Neural progenitor cell (in vitro differentiated cells): ENCODE results near the gene RMND5A. TPM values are rescaled to one million over a fixed set of nuclear protein-coding genes. Genes with fewer than 3 reads are reported as not detected.

Source experiments
- DNase-seq: peaks from one replicate; pipeline ENCODE4 v3.0.0-alpha.2; 2016; ENCODE audit warnings: low spot score
- H2AFZ ChIP-seq: fragments of 200-600 bp; sonication (generic); replicated peaks from 2 replicates; pipeline ENCODE4 v1.6.1; 2016; ENCODE audit warnings: antibody characterized with exemption
- H3F3A ChIP-seq: fragments of 200-600 bp; sonication (generic); 2 replicates; pipeline ENCODE4 v1.6.1; 2016; ENCODE audit warnings: antibody characterized with exemption, low read depth
- H3K27ac ChIP-seq: fragments of 200-600 bp; sonication (generic); 2 replicates; pipeline ENCODE4 v1.5.1; 2016; ENCODE audit warnings: mild to moderate bottlenecking
- H3K27me3 ChIP-seq: fragments of 200-600 bp; sonication (generic); 2 replicates; pipeline ENCODE4 v1.6.1; 2016; ENCODE audit warnings: mild to moderate bottlenecking, moderate library complexity
- H3K36me3 ChIP-seq: fragments of 200-600 bp; sonication (generic); 2 replicates; pipeline ENCODE4 v1.5.1; 2016
- H3K4me1 ChIP-seq: fragments of 200-600 bp; sonication (generic); 2 replicates; pipeline ENCODE4 v1.6.1; 2016; ENCODE audit warnings: mixed run types
- H3K4me2 ChIP-seq: fragments of 200-600 bp; sonication (generic); 2 replicates; pipeline ENCODE4 v1.6.1; 2016
- H3K4me3 ChIP-seq: fragments of 200-600 bp; sonication (generic); 2 replicates; pipeline ENCODE4 v1.5.1; 2016
- H3K79me2 ChIP-seq: fragments of 200-600 bp; sonication (generic); 2 replicates; pipeline ENCODE4 v1.6.1; 2016; ENCODE audit warnings: low read depth
- H3K9ac ChIP-seq: fragments of 200-600 bp; sonication (generic); 2 replicates; pipeline ENCODE4 v1.6.1; 2016
- H3K9me3 ChIP-seq: fragments of 200-600 bp; sonication (generic); 2 replicates; pipeline ENCODE4 v1.5.1; 2016; ENCODE audit warnings: low read depth
- H4K20me1 ChIP-seq: fragments of 200-600 bp; sonication (generic); 2 replicates; pipeline ENCODE4 v1.6.1; 2016; ENCODE audit warnings: low read depth
- H3K27ac Mint-ChIP-seq: 3 replicates; pipeline ENCODE4 v1.8.0; 2021; ENCODE audit warnings: mixed read lengths
- H3K27me3 Mint-ChIP-seq: 2 replicates; pipeline ENCODE4 v1.8.0; 2022; ENCODE audit warnings: low read depth, mild to moderate bottlenecking, inconsistent platforms, moderate library complexity, mixed read lengths; ENCODE audit not compliant: insufficient read depth
- H3K36me3 Mint-ChIP-seq: 3 replicates; pipeline ENCODE4 v1.8.0; 2021; ENCODE audit warnings: mixed read lengths
- H3K4me1 Mint-ChIP-seq: 3 replicates; pipeline ENCODE4 v1.8.0; 2021; ENCODE audit warnings: mixed read lengths
- H3K4me3 Mint-ChIP-seq: 3 replicates; pipeline ENCODE4 v1.8.0; 2021; ENCODE audit warnings: mild to moderate bottlenecking, moderate library complexity, mixed read lengths
- H3K9me3 Mint-ChIP-seq: 3 replicates; pipeline ENCODE4 v1.8.0; 2020; ENCODE audit warnings: mixed read lengths
- EZH2 ChIP-seq: fragments of 200-600 bp; sonication (generic); IDR thresholded peaks from 2 replicates; pipeline ENCODE4 v1.6.1; 2017; ENCODE audit warnings: antibody characterized with exemption, mild to moderate bottlenecking, moderate library complexity
- EZH2phosphoT487 ChIP-seq: fragments of 200-600 bp; sonication (generic); IDR thresholded peaks from 2 replicates; pipeline ENCODE4 v1.6.1; 2017; ENCODE audit warnings: antibody characterized with exemption
- total RNA-seq: library from RNA; depleted of rRNA; stranded (reverse); fragments of >200 nt; gene quantifications from 2 replicates; pipeline ENCODE4 v1.2.3, GENCODE V29; 2015; ENCODE audit warnings: low replicate concordance
- TF ChIP-seq, protein P1 (sequence below): fragments of 200-600 bp; sonication (generic); IDR thresholded peaks from 2 replicates; pipeline ENCODE4 v1.5.1; 2017; ENCODE audit warnings: antibody characterized with exemption, mild to moderate bottlenecking

Gene RMND5A
- total RNA-seq, 1 donor from 2014 or later = 107 TPM

GRCh38 chr2:86787736-86788135 lies 67.6 kb downstream of the RMND5A start:
- H3K27ac ChIP-seq = no peak overlapping the region
- TF ChIP-seq EZH2 = no peak
- peaks cover 7% of the 10 kb centered on the region for H3K4me1 ChIP-seq
- Mint-ChIP-seq H3K4me1 (peaks cover 13% of the 10 kb centered on the region), H3K27ac (no peak overlapping the region), H3K9me3 (peaks cover 5% of the 10 kb centered on the region), H3K36me3 (no peaks in the 10 kb centered on the region), H3K27me3 (peaks cover 49% of the 10 kb centered on the region), H3K4me3 (peak overlapping the region; percentile 52)
- peaks cover 3% of the 10 kb centered on the region for H4K20me1 ChIP-seq
- no peak overlapping the region for H3K4me2 ChIP-seq
- H3K36me3 ChIP-seq = no peaks in the 10 kb centered on the region
- H3K4me3 ChIP-seq = no peak overlapping the region
- peaks cover 4% of the 10 kb centered on the region for H3F3A ChIP-seq
- no peaks in the 10 kb centered on the region for H3K79me2 ChIP-seq
- H3K9me3 ChIP-seq = no peaks in the 10 kb centered on the region
- H2AFZ ChIP-seq = no peak overlapping the region
- DNase-seq = peak; percentile 8
- H3K9ac ChIP-seq = no peak overlapping the region
- H3K27me3 ChIP-seq = peaks cover 73% of the 10 kb centered on the region

GRCh38 chr2:86788165-86788564 lies 68.1 kb downstream of the RMND5A start:
- no peaks in the 10 kb centered on the region for H3K36me3 Mint-ChIP-seq
- H3K27me3 ChIP-seq = peaks cover 77% of the 10 kb centered on the region
- peaks cover 5% of the 10 kb centered on the region for H3K9me3 Mint-ChIP-seq
- DNase-seq = no peak
- H3K4me1 ChIP-seq = peaks cover 7% of the 10 kb centered on the region
- no peak overlapping the region for H3K4me2 ChIP-seq
- H3K4me3 Mint-ChIP-seq = no peak overlapping the region
- no peaks in the 10 kb centered on the region for H3K79me2 ChIP-seq
- H3F3A ChIP-seq = peaks cover 4% of the 10 kb centered on the region
- TF ChIP-seq EZH2 (no peak), EZH2phosphoT487 (no peak)
- TF ChIP-seq, protein P1, sequence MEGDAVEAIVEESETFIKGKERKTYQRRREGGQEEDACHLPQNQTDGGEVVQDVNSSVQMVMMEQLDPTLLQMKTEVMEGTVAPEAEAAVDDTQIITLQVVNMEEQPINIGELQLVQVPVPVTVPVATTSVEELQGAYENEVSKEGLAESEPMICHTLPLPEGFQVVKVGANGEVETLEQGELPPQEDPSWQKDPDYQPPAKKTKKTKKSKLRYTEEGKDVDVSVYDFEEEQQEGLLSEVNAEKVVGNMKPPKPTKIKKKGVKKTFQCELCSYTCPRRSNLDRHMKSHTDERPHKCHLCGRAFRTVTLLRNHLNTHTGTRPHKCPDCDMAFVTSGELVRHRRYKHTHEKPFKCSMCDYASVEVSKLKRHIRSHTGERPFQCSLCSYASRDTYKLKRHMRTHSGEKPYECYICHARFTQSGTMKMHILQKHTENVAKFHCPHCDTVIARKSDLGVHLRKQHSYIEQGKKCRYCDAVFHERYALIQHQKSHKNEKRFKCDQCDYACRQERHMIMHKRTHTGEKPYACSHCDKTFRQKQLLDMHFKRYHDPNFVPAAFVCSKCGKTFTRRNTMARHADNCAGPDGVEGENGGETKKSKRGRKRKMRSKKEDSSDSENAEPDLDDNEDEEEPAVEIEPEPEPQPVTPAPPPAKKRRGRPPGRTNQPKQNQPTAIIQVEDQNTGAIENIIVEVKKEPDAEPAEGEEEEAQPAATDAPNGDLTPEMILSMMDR = no peak
- no peak overlapping the region for H3K4me3 ChIP-seq
- H3K9ac ChIP-seq = no peak overlapping the region
- no peaks in the 10 kb centered on the region for H3K36me3 ChIP-seq
- peaks cover 3% of the 10 kb centered on the region for H4K20me1 ChIP-seq
- no peak overlapping the region for H2AFZ ChIP-seq
- peaks cover 51% of the 10 kb centered on the region for H3K27me3 Mint-ChIP-seq
- no peak overlapping the region for H3K27ac ChIP-seq
- no peak overlapping the region for H3K27ac Mint-ChIP-seq
- H3K9me3 ChIP-seq = no peaks in the 10 kb centered on the region
- H3K4me1 Mint-ChIP-seq = peaks cover 13% of the 10 kb centered on the region

GRCh38 chr2:86788881-86789686 lies 69.0 kb downstream of the RMND5A start:
- Histone ChIP-seq H3K27me3 (peaks cover 86% of the 10 kb centered on the region), H3K79me2 (no peaks in the 10 kb centered on the region), H4K20me1 (peaks cover 3% of the 10 kb centered on the region), H3F3A (peaks cover 4% of the 10 kb centered on the region), H3K9ac (no peak overlapping the region), H3K4me1 (peaks cover 7% of the 10 kb centered on the region), H2AFZ (peak overlapping the region; percentile 73), H3K9me3 (no peaks in the 10 kb centered on the region), H3K4me2 (peak overlapping the region; percentile 65), H3K4me3 (peak overlapping the region; percentile 13), H3K27ac (no peak overlapping the region), H3K36me3 (no peaks in the 10 kb centered on the region)
- Mint-ChIP-seq H3K36me3 (no peaks in the 10 kb centered on the region), H3K27me3 (peaks cover 55% of the 10 kb centered on the region), H3K4me3 (peak overlapping the region; percentile 58), H3K27ac (no peak overlapping the region), H3K4me1 (peaks cover 13% of the 10 kb centered on the region), H3K9me3 (peaks cover 5% of the 10 kb centered on the region)
- DNase-seq = peak; percentile 70
- TF ChIP-seq, protein P1 = no peak
- no peak for TF ChIP-seq EZH2
- no peak for TF ChIP-seq EZH2phosphoT487

- Histone ChIP-seq H3K4me1 (peaks cover 7% of the 10 kb centered on the region), H3K4me3 (peak overlapping the region; percentile 13), H3K27ac (no peak overlapping the region), H3K27me3 (peaks cover 92% of the 10 kb centered on the region), H3K9ac (no peak overlapping the region), H2AFZ (peak overlapping the region; percentile 73), H4K20me1 (peaks cover 3% of the 10 kb centered on the region), H3K9me3 (no peaks in the 10 kb centered on the region), H3K36me3 (no peaks in the 10 kb centered on the region), H3K79me2 (no peaks in the 10 kb centered on the region), H3F3A (peaks cover 4% of the 10 kb centered on the region), H3K4me2 (peak overlapping the region; percentile 65)
- Mint-ChIP-seq H3K4me3 (peak overlapping the region; percentile 75), H3K27me3 (peaks cover 59% of the 10 kb centered on the region), H3K36me3 (no peaks in the 10 kb centered on the region), H3K9me3 (peaks cover 8% of the 10 kb centered on the region), H3K4me1 (peaks cover 13% of the 10 kb centered on the region), H3K27ac (no peak overlapping the region)
- no peak for DNase-seq
- peak; percentile 89 for TF ChIP-seq EZH2phosphoT487
- peak; percentile 96 for TF ChIP-seq EZH2
- TF ChIP-seq, protein P1 = no peak
These were observed 69.6 kb downstream of the RMND5A start for GRCh38 chr2:86789687-86790133.
